Endothelial cell of umbilical vein (primary cell): ENCODE data around the gene ZSCAN29. TPM values are rescaled to one million over a fixed set of nuclear protein-coding genes. Genes with fewer than 3 reads are reported as not detected.
"Not testable (repeated sequence)": the region's sequence is repeated elsewhere in the genome, so short reads cannot be mapped to it uniquely, and the experiment has no call there.

Experiments used
- BruUV-seq: library from RNA; stranded (reverse); fragments of 400-500 nt; replicated peaks from 2 replicates; lab custom pipeline; 2021; lab: Mats Ljungman, UMichigan
- CTCF ChIA-PET: fragments of 300-600, 350-600 bp; sonication (Branson Sonifier 250); formaldehyde crosslinking; loops from one replicate; lab custom pipeline; 2021; ENCODE audit warnings: antibody characterized with exemption, inconsistent platforms; lab: Charles Lee
- POLR2A ChIA-PET: fragments of 300-600, 350-600 bp; sonication (Branson Sonifier 250); formaldehyde crosslinking; loops from one replicate; lab custom pipeline; 2021; ENCODE audit warnings: antibody characterized with exemption, inconsistent platforms; lab: Charles Lee
- DNase-seq: peaks from one replicate; pipeline ENCODE4 v3.0.0-alpha.2; 2011; ENCODE audit warnings: low read depth, low spot score
- FAIRE-seq: peaks from 2 replicates; lab custom pipeline; 2011; peaks lifted over from hg19 to GRCh38; lab: Jason Lieb, UNC
- H2AFZ ChIP-seq: 2 replicates; pipeline ENCODE4 v1.6.0; 2012; ENCODE audit warnings: low read depth, low read length, control low read depth, inconsistent platforms
- H3K27ac ChIP-seq: 2 replicates; pipeline ENCODE4 v1.5.1; 2011; ENCODE audit warnings: low read depth, mild to moderate bottlenecking, control low read depth, low read length, moderate library complexity; ENCODE audit not compliant: insufficient read depth
- H3K27me3 ChIP-seq, 2 experiments: 2 replicates each; pipeline versions ENCODE4 v1.6.0 to v1.6.1; 2011; ENCODE audit warnings: low read length in 2 of 2, mixed read lengths in 1 of 2; ENCODE audit not compliant: control insufficient read depth in 2 of 2, insufficient read depth in 2 of 2
- H3K36me3 ChIP-seq, 2 experiments: 2 replicates in 1 of 2; 3 replicates in 1 of 2; pipeline ENCODE4 v1.5.1; 2011; ENCODE audit warnings: low read length in 2 of 2, mild to moderate bottlenecking in 1 of 2, moderate library complexity in 1 of 2; ENCODE audit not compliant: control insufficient read depth in 2 of 2, insufficient read depth in 2 of 2; ENCODE audit errors: extremely low read depth in 1 of 2
- H3K4me1 ChIP-seq: 3 replicates; pipeline ENCODE4 v1.5.1; 2011; ENCODE audit warnings: mild to moderate bottlenecking, low read length; ENCODE audit not compliant: control insufficient read depth, insufficient read depth; ENCODE audit errors: extremely low read depth
- H3K4me2 ChIP-seq: 2 replicates; pipeline ENCODE4 v1.6.1; 2011; ENCODE audit warnings: low read length, control low read depth, mixed read lengths; ENCODE audit not compliant: insufficient read depth
- H3K4me3 ChIP-seq, 3 experiments: fragments of 200-600 bp in 1 of 3; sonication (generic), shearing (Covaris generic) in 1 of 3; replicated peaks in 1 of 3; 2 replicates each; pipeline ENCODE4 v1.5.1; 2011 to 2016; ENCODE audit warnings: control low read depth in 3 of 3, low read length in 3 of 3, mild to moderate bottlenecking in 2 of 3, inconsistent platforms in 1 of 3, low read depth in 1 of 3, moderate library complexity in 1 of 3; ENCODE audit not compliant: insufficient read depth in 1 of 3
- H3K79me2 ChIP-seq: 2 replicates; pipeline ENCODE4 v1.6.0; 2012; ENCODE audit warnings: low read length, inconsistent platforms; ENCODE audit not compliant: control insufficient read depth, insufficient read depth
- H3K9ac ChIP-seq: replicated peaks from 2 replicates; pipeline ENCODE3; 2011; ENCODE audit warnings: low read length, control low read depth; ENCODE audit not compliant: insufficient read depth; ENCODE audit errors: extremely low read depth
- H3K9me1 ChIP-seq: replicated peaks from 3 replicates; pipeline ENCODE4 v1.6.0; 2011; ENCODE audit warnings: mild to moderate bottlenecking, low read length; ENCODE audit not compliant: control insufficient read depth, insufficient read depth; ENCODE audit errors: extremely low read depth
- H3K9me3 ChIP-seq: replicated peaks from 2 replicates; pipeline ENCODE4 v1.5.1; 2012; ENCODE audit warnings: low read length, inconsistent platforms; ENCODE audit not compliant: control insufficient read depth, insufficient read depth
- H4K20me1 ChIP-seq: replicated peaks from 2 replicates; pipeline ENCODE3; 2011; ENCODE audit warnings: mild to moderate bottlenecking, low read length; ENCODE audit not compliant: control insufficient read depth, insufficient read depth; ENCODE audit errors: extremely low read depth
- EZH2 ChIP-seq: IDR thresholded peaks from 2 replicates; pipeline ENCODE4 v1.6.1; 2012; ENCODE audit warnings: borderline replicate concordance, low read depth, mild to moderate bottlenecking, moderate library complexity, low read length, inconsistent platforms; ENCODE audit not compliant: severe bottlenecking
- FOS ChIP-seq: IDR thresholded peaks from 2 replicates; pipeline ENCODE4 v1.6.1; 2011; ENCODE audit warnings: mild to moderate bottlenecking, low read length, moderate library complexity, borderline replicate concordance; ENCODE audit not compliant: insufficient read depth
- GATA2 ChIP-seq: IDR thresholded peaks from 2 replicates; pipeline ENCODE4 v1.7.0; 2011; ENCODE audit warnings: low read depth, mild to moderate bottlenecking, moderate library complexity, mixed read lengths, low read length; ENCODE audit not compliant: insufficient read length, insufficient read depth
- JUN ChIP-seq: IDR thresholded peaks from 2 replicates; pipeline ENCODE4 v1.6.1; 2011; ENCODE audit warnings: borderline replicate concordance, low read depth; ENCODE audit not compliant: insufficient read length, insufficient read depth
- MYC ChIP-seq: IDR thresholded peaks from one replicate; pipeline ENCODE4 v1.6.1; 2011; ENCODE audit warnings: mild to moderate bottlenecking, low read depth, low read length
- POLR2A ChIP-seq: IDR thresholded peaks from 2 replicates; pipeline ENCODE4 v1.6.1; 2012; ENCODE audit warnings: low read depth, mild to moderate bottlenecking, control low read depth, low read length
- POLR2AphosphoS5 ChIP-seq: IDR thresholded peaks from 2 replicates; pipeline ENCODE4 v1.6.1; 2012; ENCODE audit warnings: low read depth, mild to moderate bottlenecking, control low read depth, low read length, moderate library complexity; ENCODE audit not compliant: insufficient read depth
- dilution Hi-C: fragments of 300-500 bp; cut with MboI; formaldehyde crosslinking; loops from one replicate; pipeline ENCODE4 v1.15.0; 2019; ENCODE audit warnings: low sequenced_read_pairs; ENCODE audit not compliant: extremely low pct_ligation_motif_present
- intact Hi-C: fragments of 100-400 bp; cut with micrococcal nuclease; formaldehyde crosslinking; loops from one replicate; pipeline ENCODE4 v1.10.0; 2022
- polyA plus RNA-seq, 4 experiments: library from polyadenylated mRNA; depleted of rRNA in 3 of 4; stranded (reverse) in 3 of 4; unstranded in 1 of 4; fragments of >200 nt; gene quantifications; 2 replicates each; pipeline versions ENCODE4 v1.2.1 to v1.2.3, GENCODE V29; 2011 to 2012; ENCODE audit warnings: missing spikeins in 1 of 4
- total RNA-seq: library from RNA; stranded (reverse); gene quantifications from 2 replicates; pipeline ENCODE4 v1.2.3, GENCODE V29; 2021
- TF ChIP-seq, protein P1 (sequence below), 2 donors: IDR thresholded peaks; 1 replicate in 1 of 2; 2 replicates in 1 of 2; pipeline ENCODE4 v1.5.1; 2011; ENCODE audit warnings: low read length in 2 of 2, mild to moderate bottlenecking in 2 of 2, moderate library complexity in 2 of 2, control low read depth in 1 of 2, inconsistent platforms in 1 of 2, low read depth in 1 of 2; ENCODE audit not compliant: insufficient read depth in 1 of 2; ENCODE audit errors: extremely low read depth in 1 of 2
- TF ChIP-seq, protein P2 (sequence below): IDR thresholded peaks from 2 replicates; pipeline ENCODE4 v1.6.1; 2011; ENCODE audit not compliant: insufficient read depth, insufficient read length

The ZSCAN29 gene
- total and polyA plus RNA-seq, 2 donors (not counting 3 experiments of a cell fraction or from before 2014, with no cell fraction given), result 3.7 to 15.7 TPM

DNA sequence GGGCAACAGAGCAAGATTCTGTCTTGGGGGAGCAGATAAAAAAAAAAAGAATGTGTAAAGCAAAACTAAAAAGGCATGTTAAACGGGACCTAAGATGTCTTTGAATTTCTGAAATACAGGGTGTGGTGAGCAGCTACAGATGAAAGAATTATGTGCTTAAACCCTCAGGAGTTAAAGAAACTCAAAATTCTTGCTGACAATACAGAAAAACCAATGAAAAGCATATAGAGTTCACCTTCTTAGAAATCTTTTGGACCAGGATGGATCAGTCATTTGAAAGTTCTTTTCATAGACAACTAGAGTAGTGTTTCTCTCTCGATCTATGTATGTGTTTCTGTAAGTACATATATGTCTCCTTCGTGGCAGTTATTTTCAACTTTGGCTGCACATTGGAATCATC lies 31.4 kb upstream of the ZSCAN29 start:
- H3K36me3 ChIP-seq, result peaks cover 16 to 20% of the 10 kb centered on the region in 2 experiments
- dilution Hi-C loops, result no loop called here
- CTCF ChIA-PET, result interaction anchor here (0.9 kb wide), 1 partner anchor 26 kb away, joined by 4 read pairs; no protein-coding TSS in a partner anchor

DNA sequence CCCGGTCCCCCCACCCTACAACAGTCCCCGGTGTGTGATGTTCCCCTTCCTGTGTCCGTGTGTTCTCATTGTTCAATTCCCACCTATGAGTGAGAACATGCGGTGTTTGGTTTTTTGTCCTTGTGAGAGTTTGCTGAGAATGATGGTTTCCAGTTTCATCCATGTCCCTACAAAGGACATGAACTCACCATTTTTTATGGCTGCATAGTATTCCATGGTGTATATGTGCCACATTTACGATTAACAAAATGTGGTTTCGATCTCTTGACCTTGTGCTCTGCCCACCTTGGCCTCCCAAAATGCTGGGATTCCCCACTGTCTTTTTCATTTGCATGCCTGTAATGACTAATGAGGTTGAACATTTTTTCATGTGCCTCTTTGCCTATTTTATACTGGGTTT lies 22.7 kb upstream of the ZSCAN29 start:
- DNase-seq, H3K36me3 ChIP-seq, H3K4me1 ChIP-seq, BruUV-seq, H3K9me3 ChIP-seq, H3K9ac ChIP-seq, intact Hi-C loops, H3K9me1 ChIP-seq, H3K27ac ChIP-seq, FAIRE-seq, H3K27me3 ChIP-seq, H3K4me3 ChIP-seq, POLR2A ChIA-PET, H3K79me2 ChIP-seq, H4K20me1 ChIP-seq, H2AFZ ChIP-seq, H3K4me2 ChIP-seq, dilution Hi-C loops: not testable (repeated sequence)
- CTCF ChIA-PET, result interaction anchor here (1.0 kb wide), 1 partner anchor 59 kb away, joined by 3 read pairs; no protein-coding TSS in a partner anchor

More for the DNA sequence above, 31.4 kb upstream of the ZSCAN29 start:
- Histone ChIP-seq H3K4me3 (no peak overlapping the region), H2AFZ (no peak overlapping the region), H4K20me1 (no peaks in the 10 kb centered on the region), H3K9me1 (no peaks in the 10 kb centered on the region), H3K79me2 (no peaks in the 10 kb centered on the region), H3K4me2 (no peak overlapping the region), H3K9me3 (no peaks in the 10 kb centered on the region), H3K4me1 (no peaks in the 10 kb centered on the region), H3K27ac (no peak overlapping the region), H3K27me3 (no peaks in the 10 kb centered on the region), H3K9ac (no peak overlapping the region)
- DNase-seq (no peak), FAIRE-seq (no peak)
- BruUV-seq, result no TSS peak
- TF ChIP-seq GATA2, result no peak
- TF ChIP-seq POLR2AphosphoS5, result no peak
- TF ChIP-seq MYC, result no peak
- TF ChIP-seq JUN, result no peak
- no peak for TF ChIP-seq EZH2
- no peak for TF ChIP-seq FOS
- TF ChIP-seq, protein P1, sequence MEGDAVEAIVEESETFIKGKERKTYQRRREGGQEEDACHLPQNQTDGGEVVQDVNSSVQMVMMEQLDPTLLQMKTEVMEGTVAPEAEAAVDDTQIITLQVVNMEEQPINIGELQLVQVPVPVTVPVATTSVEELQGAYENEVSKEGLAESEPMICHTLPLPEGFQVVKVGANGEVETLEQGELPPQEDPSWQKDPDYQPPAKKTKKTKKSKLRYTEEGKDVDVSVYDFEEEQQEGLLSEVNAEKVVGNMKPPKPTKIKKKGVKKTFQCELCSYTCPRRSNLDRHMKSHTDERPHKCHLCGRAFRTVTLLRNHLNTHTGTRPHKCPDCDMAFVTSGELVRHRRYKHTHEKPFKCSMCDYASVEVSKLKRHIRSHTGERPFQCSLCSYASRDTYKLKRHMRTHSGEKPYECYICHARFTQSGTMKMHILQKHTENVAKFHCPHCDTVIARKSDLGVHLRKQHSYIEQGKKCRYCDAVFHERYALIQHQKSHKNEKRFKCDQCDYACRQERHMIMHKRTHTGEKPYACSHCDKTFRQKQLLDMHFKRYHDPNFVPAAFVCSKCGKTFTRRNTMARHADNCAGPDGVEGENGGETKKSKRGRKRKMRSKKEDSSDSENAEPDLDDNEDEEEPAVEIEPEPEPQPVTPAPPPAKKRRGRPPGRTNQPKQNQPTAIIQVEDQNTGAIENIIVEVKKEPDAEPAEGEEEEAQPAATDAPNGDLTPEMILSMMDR (IDR thresholded peaks at IDR 0.05; ENCODE audit: extremely low read depth in 1 of 2, insufficient read depth in 1 of 2, low read depth in 1 of 2, low read length in 2 of 2), result no peak
- TF ChIP-seq POLR2A, result no peak
- TF ChIP-seq, protein P2, sequence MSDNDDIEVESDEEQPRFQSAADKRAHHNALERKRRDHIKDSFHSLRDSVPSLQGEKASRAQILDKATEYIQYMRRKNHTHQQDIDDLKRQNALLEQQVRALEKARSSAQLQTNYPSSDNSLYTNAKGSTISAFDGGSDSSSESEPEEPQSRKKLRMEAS, result no peak
- POLR2A ChIA-PET, result no interaction called here
- intact Hi-C loops, result no loop called here
